Right lobe of liver (tissue), 6 donors: ENCODE results near the gene DLG4. TPM values are rescaled to one million over a fixed set of nuclear protein-coding genes. Genes with fewer than 3 reads are reported as not detected.

Experiments
- ATAC-seq, 4 donors: fragments of 200-7000 bp; cut with Tn5 transposase; one replicate each; pipeline ENCODE4 v1.9.1; 2020; ENCODE audit warnings: mild to moderate bottlenecking in 4 of 4, moderate library complexity in 4 of 4
- DNase-seq, 3 donors: peaks; one replicate each; pipeline ENCODE4 v3.0.0-alpha.2; 2020
- H3K27ac ChIP-seq, 3 donors: fragments of 200-600 bp; one replicate each; pipeline ENCODE4 v1.8.0; 2022
- H3K27me3 ChIP-seq, 2 donors: fragments of 200-600 bp; one replicate each; pipeline ENCODE4 v1.8.0; 2022
- H3K36me3 ChIP-seq, 4 donors: fragments of 200-600 bp; sonication (generic) in 1 of 4; one replicate each; pipeline versions ENCODE4 v1.5.1 to v1.8.0; 2017 to 2022; ENCODE audit warnings: control low read depth in 1 of 4
- H3K4me1 ChIP-seq, 4 donors: fragments of 200-600 bp; sonication (generic) in 1 of 4; one replicate each; pipeline versions ENCODE4 v1.5.1 to v1.8.0; 2017 to 2022; ENCODE audit warnings: control low read depth in 1 of 4
- H3K4me3 ChIP-seq, 3 donors: fragments of 200-600 bp; one replicate each; pipeline ENCODE4 v1.8.0; 2022
- H3K9me3 ChIP-seq, 4 donors: fragments of 200-600 bp; sonication (generic) in 1 of 4; one replicate each; pipeline versions ENCODE4 v1.5.1 to v1.8.0; 2017 to 2022; ENCODE audit warnings: control low read depth in 1 of 4
- POLR2A ChIP-seq: fragments of 450-650 bp; IDR thresholded peaks from one replicate; pipeline ENCODE4 v1.6.1; 2017; ENCODE audit warnings: antibody characterized with exemption, mild to moderate bottlenecking
- WGBS: methylation state at CpG from one replicate; pipeline ENCODE4 v1.1.6; 2018; ENCODE audit warnings: low coverage, low lambda C conversion rate; ENCODE audit not compliant: insufficient coverage; ENCODE audit errors: missing lambda C conversion rate; 5-methylcytosine and 5-hydroxymethylcytosine counted together
- intact Hi-C, 2 donors: fragments of 100-400 bp; cut with DNase I; formaldehyde crosslinking; loops; one replicate each; pipeline versions ENCODE4 v1.11.2 to v1.14.1; 2022
- total RNA-seq, 6 experiments: library from RNA; depleted of rRNA in 2 of 6; stranded (reverse); fragments of >200 nt in 2 of 6; fragmentation: NEBNext Ultra II Directional in 3 of 6; extraction: Animal tissue kit (Norgen Biotek cat#: 25700) in 3 of 6; gene quantifications; one replicate each; pipeline versions ENCODE4 v1.1.0 to v1.2.4, GENCODE V29; 2016 to 2023
- TF ChIP-seq, protein P1 (sequence below), 4 donors: fragments of 200-600 bp in 3 of 4; fragments of 450-650 bp in 1 of 4; IDR thresholded peaks; one replicate each; pipeline versions ENCODE4 v1.5.1 to v1.8.0; 2016 to 2022; ENCODE audit warnings: antibody characterized with exemption in 4 of 4, mild to moderate bottlenecking in 2 of 4
- donor health status: DM: no; HTN: yes; CAD: no.
- donor health status: DM: no; HTN: no; CAD: no.
- donor health status: DM: no; HTN: no; CAD: no.
- donor health status: DM: no; HTN: yes; CAD: no.
- donor health status: DM: no; HTN: yes; CAD: no.

DLG4 gene
- total RNA-seq, 6 experiments from 2014 or later, result 3.0 to 6.4 (median 4.1) TPM

DNA sequence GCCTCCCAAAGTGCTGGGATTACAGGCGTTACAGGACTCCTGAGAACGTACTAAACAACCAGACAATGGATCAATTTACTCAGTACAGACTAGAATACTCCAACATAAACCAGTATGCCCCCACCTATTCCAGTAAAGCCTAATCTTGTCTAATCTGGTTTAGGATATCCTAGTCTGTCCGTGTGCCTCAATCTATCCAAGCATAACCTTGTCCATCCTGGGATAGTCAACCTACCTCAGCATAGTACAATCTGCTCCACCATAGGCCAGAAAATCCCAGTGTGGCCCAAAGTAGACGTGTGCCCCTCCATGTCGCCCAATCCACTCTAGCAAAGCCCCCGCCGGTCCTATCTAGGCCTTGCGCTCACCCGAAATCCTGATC, 14.1 kb upstream of the DLG4 start:
- peaks cover 0 to 29% (median 3%) of the 10 kb centered on the region in 4 donors for H3K4me1 ChIP-seq
- H3K4me3 ChIP-seq, result peak overlapping the region; percentile 74 to 92 (median 79)
- WGBS, result 0% methylated on average over 6 of the region's 9 CpGs
- TF ChIP-seq, protein P1, sequence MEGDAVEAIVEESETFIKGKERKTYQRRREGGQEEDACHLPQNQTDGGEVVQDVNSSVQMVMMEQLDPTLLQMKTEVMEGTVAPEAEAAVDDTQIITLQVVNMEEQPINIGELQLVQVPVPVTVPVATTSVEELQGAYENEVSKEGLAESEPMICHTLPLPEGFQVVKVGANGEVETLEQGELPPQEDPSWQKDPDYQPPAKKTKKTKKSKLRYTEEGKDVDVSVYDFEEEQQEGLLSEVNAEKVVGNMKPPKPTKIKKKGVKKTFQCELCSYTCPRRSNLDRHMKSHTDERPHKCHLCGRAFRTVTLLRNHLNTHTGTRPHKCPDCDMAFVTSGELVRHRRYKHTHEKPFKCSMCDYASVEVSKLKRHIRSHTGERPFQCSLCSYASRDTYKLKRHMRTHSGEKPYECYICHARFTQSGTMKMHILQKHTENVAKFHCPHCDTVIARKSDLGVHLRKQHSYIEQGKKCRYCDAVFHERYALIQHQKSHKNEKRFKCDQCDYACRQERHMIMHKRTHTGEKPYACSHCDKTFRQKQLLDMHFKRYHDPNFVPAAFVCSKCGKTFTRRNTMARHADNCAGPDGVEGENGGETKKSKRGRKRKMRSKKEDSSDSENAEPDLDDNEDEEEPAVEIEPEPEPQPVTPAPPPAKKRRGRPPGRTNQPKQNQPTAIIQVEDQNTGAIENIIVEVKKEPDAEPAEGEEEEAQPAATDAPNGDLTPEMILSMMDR (IDR thresholded peaks at IDR 0.05), result no peak
- no peak for TF ChIP-seq POLR2A
- no peaks in the 10 kb centered on the region for H3K9me3 ChIP-seq
- intact Hi-C loops, result no loop called here
- H3K27ac ChIP-seq, result peak overlapping the region; percentile 69 to 72 (median 71)
- H3K36me3 ChIP-seq, result peaks cover 0 to 24% (median 5%) of the 10 kb centered on the region in 4 donors
- ATAC-seq (peak in 3 of 4 donors; percentile 1 to 7 (median 3)), DNase-seq (no peak)
- H3K27me3 ChIP-seq, result no peaks in the 10 kb centered on the region

DNA sequence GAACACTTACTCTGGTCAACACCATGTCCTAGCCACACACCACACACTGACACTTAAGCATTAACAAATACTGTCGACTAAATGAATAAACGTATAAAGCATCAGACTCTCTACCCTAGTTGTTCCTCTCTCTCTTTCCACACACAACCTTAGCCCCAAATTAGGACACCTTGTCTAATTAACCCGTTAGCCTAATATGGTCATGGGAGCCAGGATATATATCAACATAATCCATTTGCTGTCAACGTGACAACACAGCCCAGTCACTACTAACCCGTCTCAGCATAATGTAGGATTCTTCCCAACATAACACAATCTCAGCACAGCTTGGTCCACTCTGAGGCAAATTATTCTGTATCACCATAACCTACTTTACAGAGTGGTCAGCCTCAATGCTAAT, 12.5 kb upstream of the DLG4 start:
- DNase-seq, result no peak
- intact Hi-C loops, result no loop called here
- Histone ChIP-seq H3K27ac (no peak overlapping the region), H3K36me3 (peaks cover 0 to 30% (median 6%) of the 10 kb centered on the region in 4 donors), H3K4me3 (no peak overlapping the region), H3K27me3 (no peaks in the 10 kb centered on the region), H3K4me1 (peaks cover 0 to 34% (median 3%) of the 10 kb centered on the region in 4 donors), H3K9me3 (no peaks in the 10 kb centered on the region)
- WGBS, result 78% methylated on average over 5 of the region's 5 CpGs
- TF ChIP-seq POLR2A, result no peak
- TF ChIP-seq, protein P1 (IDR thresholded peaks at IDR 0.05), result no peak
- no peak for ATAC-seq

DNA sequence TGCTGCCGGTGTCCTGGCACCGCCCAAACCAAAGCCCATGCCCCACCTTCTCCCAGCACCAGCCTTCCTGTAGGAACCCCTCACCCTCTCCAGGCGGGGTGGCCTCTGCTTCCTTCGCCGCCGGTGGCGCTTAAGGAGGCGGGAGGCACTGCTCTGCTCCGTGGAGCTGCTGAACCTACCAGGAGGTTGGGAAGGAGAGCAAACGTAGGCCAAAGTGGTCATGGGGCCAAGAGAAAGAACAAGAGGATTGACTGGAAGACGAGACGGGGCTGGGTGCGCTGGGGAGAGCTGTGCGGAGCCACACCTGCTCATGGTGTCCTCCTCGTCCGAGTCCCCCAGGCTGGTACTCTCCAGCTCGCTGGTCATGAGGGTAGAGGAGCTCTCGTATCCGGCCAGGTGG, 9.9 kb upstream of the DLG4 start:
- DNase-seq (peak in 1 of 3 donors; percentile 18), ATAC-seq (no peak)
- TF ChIP-seq POLR2A, result no peak
- TF ChIP-seq, protein P1 (IDR thresholded peaks at IDR 0.05), result no peak
- Histone ChIP-seq H3K27me3 (no peaks in the 10 kb centered on the region), H3K4me3 (no peak overlapping the region), H3K4me1 (peaks cover 0 to 29% (median under 1%) of the 10 kb centered on the region in 4 donors), H3K9me3 (no peaks in the 10 kb centered on the region), H3K27ac (no peak overlapping the region), H3K36me3 (peaks cover 0 to 43% (median 16%) of the 10 kb centered on the region in 4 donors)
- WGBS, result 86% methylated on average over 7 of the region's 19 CpGs
- intact Hi-C loops, result no loop called here

DNA sequence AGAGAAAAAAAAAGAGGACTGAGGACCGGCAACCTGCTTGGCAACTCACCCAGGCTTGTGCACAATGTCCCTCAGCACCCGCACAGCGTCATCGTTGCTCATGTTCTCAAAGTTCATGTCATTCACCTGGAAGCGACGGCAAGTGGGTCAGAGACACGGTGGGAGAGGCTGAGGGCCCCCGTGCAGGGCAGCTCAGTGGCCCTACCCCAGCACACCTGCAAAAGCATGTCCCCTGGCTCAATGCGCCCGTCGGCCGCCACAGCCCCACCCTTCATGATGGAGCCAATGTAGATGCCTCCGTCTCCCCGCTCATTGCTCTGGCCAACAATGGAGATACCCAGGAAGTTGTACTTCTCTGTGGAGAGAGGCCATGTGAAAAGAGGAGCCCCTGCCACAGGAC, 9.3 kb upstream of the DLG4 start:
- peaks cover 0 to 48% (median 20%) of the 10 kb centered on the region in 4 donors for H3K36me3 ChIP-seq
- no peak overlapping the region for H3K27ac ChIP-seq
- DNase-seq, result no peak
- peaks cover 0 to 29% (median 0%) of the 10 kb centered on the region in 4 donors for H3K4me1 ChIP-seq
- TF ChIP-seq POLR2A, result no peak
- TF ChIP-seq, protein P1 (IDR thresholded peaks at IDR 0.05), result no peak
- no peaks in the 10 kb centered on the region for H3K27me3 ChIP-seq
- H3K4me3 ChIP-seq, result no peak overlapping the region
- no CpG with 5 or more reads among the region's 14 CpGs for WGBS
- intact Hi-C loops, result no loop called here
- no peaks in the 10 kb centered on the region for H3K9me3 ChIP-seq
- no peak for ATAC-seq
